B cell (primary cell): Measurements from ENCODE around the gene PYGL. TPM values are rescaled to one million over a fixed set of nuclear protein-coding genes. Genes with fewer than 3 reads are reported as not detected.

Experiments
- ATAC-seq: fragments of 200-7000 bp; cut with Tn5 transposase; one replicate; pipeline ENCODE4 v1.10.0; 2021; ENCODE audit warnings: low read depth, mild to moderate bottlenecking, moderate number of reproducible peaks, moderate library complexity
- CTCF ChIA-PET: fragments of 350-600 bp; sonication (Branson Sonifier 250); formaldehyde crosslinking; loops from one replicate; lab custom pipeline; 2021; ENCODE audit warnings: antibody characterized with exemption, inconsistent platforms; lab: Charles Lee
- POLR2A ChIA-PET: fragments of 350-600 bp; sonication (Branson Sonifier 250); formaldehyde crosslinking; loops from one replicate; lab custom pipeline; 2021; ENCODE audit warnings: antibody characterized with exemption; lab: Charles Lee
- DNase-seq: peaks from one replicate; pipeline ENCODE4 v3.0.0; 2013
- H2AFZ ChIP-seq: 2 replicates; pipeline ENCODE4 v1.6.1; 2012; ENCODE audit warnings: mild to moderate bottlenecking, low read depth, low read length; ENCODE audit not compliant: insufficient read depth, poor library complexity, severe bottlenecking
- H3K27ac ChIP-seq, 2 donors: 1 replicate in 1 of 2; 2 replicates in 1 of 2; pipeline ENCODE4 v1.5.1; 2012 to 2013; ENCODE audit warnings: low read length in 2 of 2, mild to moderate bottlenecking in 2 of 2, moderate library complexity in 1 of 2
- H3K27me3 ChIP-seq, 4 experiments: fragments of 200-600 bp in 1 of 4; sonication (generic) in 1 of 4; replicated peaks in 1 of 4; 1 replicate in 2 of 4; 2 replicates in 2 of 4; pipeline versions ENCODE4 v1.6.1 to v1.7.0; 2013 to 2016; ENCODE audit warnings: low read length in 3 of 4, mild to moderate bottlenecking in 2 of 4, mixed read lengths in 1 of 4, moderate library complexity in 1 of 4; ENCODE audit not compliant: insufficient read depth in 4 of 4, control insufficient read depth in 3 of 4; ENCODE audit errors: control extremely low read depth in 1 of 4
- H3K36me3 ChIP-seq, 2 experiments: replicated peaks in 1 of 2; 1 replicate in 1 of 2; 2 replicates in 1 of 2; pipeline versions ENCODE4 v1.6.1 to v1.7.1; 2013; ENCODE audit warnings: low read length in 1 of 2; ENCODE audit not compliant: insufficient read depth in 2 of 2, control insufficient read depth in 1 of 2; ENCODE audit errors: control extremely low read depth in 1 of 2, extremely low read depth in 1 of 2
- H3K4me1 ChIP-seq, 2 donors: fragments of 200-600 bp in 1 of 2; sonication (generic) in 1 of 2; 1 replicate in 1 of 2; 2 replicates in 1 of 2; pipeline versions ENCODE4 v1.5.1 to v1.6.1; 2013 to 2017; ENCODE audit warnings: low read length in 2 of 2; ENCODE audit not compliant: control insufficient read depth in 2 of 2, insufficient read depth in 2 of 2
- H3K4me2 ChIP-seq: replicated peaks from 2 replicates; pipeline ENCODE3; 2012; ENCODE audit warnings: mild to moderate bottlenecking, low read depth, low read length; ENCODE audit not compliant: poor library complexity, severe bottlenecking
- H3K4me3 ChIP-seq, 5 experiments: fragments of 200-600 bp in 1 of 5; sonication (generic) in 1 of 5; 1 replicate in 3 of 5; 2 replicates in 2 of 5; pipeline versions ENCODE4 v1.5.1 to v1.7.0; 2011 to 2016; ENCODE audit warnings: low read length in 4 of 5, mild to moderate bottlenecking in 4 of 5, low read depth in 2 of 5, control low read depth in 1 of 5, moderate library complexity in 1 of 5; ENCODE audit not compliant: insufficient read depth in 1 of 5; ENCODE audit errors: control extremely low read depth in 1 of 5, extremely low read depth in 1 of 5
- H3K79me2 ChIP-seq: fragments of 200-600 bp; sonication (generic); one replicate; pipeline ENCODE4 v1.6.0; 2016; ENCODE audit warnings: low read length; ENCODE audit not compliant: control insufficient read depth, insufficient read depth
- H3K9ac ChIP-seq: fragments of 200-600 bp; sonication (generic); 2 replicates; pipeline ENCODE4 v1.6.1; 2017; ENCODE audit warnings: mild to moderate bottlenecking, low read length, moderate library complexity
- H3K9me3 ChIP-seq, 3 donors: one replicate each; pipeline versions ENCODE4 v1.6.1 to v1.7.1; 2013; ENCODE audit warnings: low read length in 2 of 3; ENCODE audit not compliant: control insufficient read depth in 2 of 3, insufficient read depth in 1 of 3; ENCODE audit errors: control extremely low read depth in 1 of 3
- H4K20me1 ChIP-seq: 2 replicates; pipeline ENCODE4 v1.6.0; 2012; ENCODE audit warnings: mild to moderate bottlenecking, low read length; ENCODE audit not compliant: insufficient read depth, control insufficient read depth, poor library complexity, severe bottlenecking
- H3K27ac Mint-ChIP-seq: one replicate; pipeline ENCODE4 v1.8.0; 2021; ENCODE audit warnings: mixed read lengths
- H3K27me3 Mint-ChIP-seq: one replicate; pipeline ENCODE4 v1.8.0; 2021; ENCODE audit warnings: mixed read lengths
- H3K4me1 Mint-ChIP-seq: one replicate; pipeline ENCODE4 v1.8.0; 2021; ENCODE audit warnings: mixed read lengths
- H3K4me3 Mint-ChIP-seq: one replicate; pipeline ENCODE4 v1.8.0; 2021; ENCODE audit warnings: mixed read lengths
- H3K9me3 Mint-ChIP-seq: one replicate; pipeline ENCODE4 v1.8.0; 2022; ENCODE audit warnings: mixed read lengths; ENCODE audit not compliant: insufficient read depth
- CTCF ChIP-seq: fragments of 200-600 bp; IDR thresholded peaks from one replicate; pipeline ENCODE4 v1.8.0; 2022; ENCODE audit warnings: antibody characterized with exemption, mild to moderate bottlenecking
- EZH2 ChIP-seq: IDR thresholded peaks from 2 replicates; pipeline ENCODE4 v1.6.1; 2012; ENCODE audit warnings: borderline replicate concordance, low read depth, mild to moderate bottlenecking, moderate library complexity, low read length; ENCODE audit not compliant: insufficient read depth, poor library complexity, severe bottlenecking
- WGBS: methylation state at CpG from one replicate; pipeline ENCODE4 v1.1.5; 2013; ENCODE audit warnings: missing lambda C conversion rate; ENCODE audit not compliant: insufficient coverage; 5-methylcytosine and 5-hydroxymethylcytosine counted together
- intact Hi-C: fragments of 100-400 bp; cut with micrococcal nuclease; formaldehyde crosslinking; loops from one replicate; pipeline ENCODE4 v1.10.0; 2022
- polyA plus RNA-seq: library from polyadenylated mRNA; depleted of rRNA; stranded (reverse); fragments of >200 nt; gene quantifications from 2 replicates; pipeline ENCODE4 v1.2.3, GENCODE V29; 2012
- total RNA-seq, 2 donors: library from RNA; stranded (reverse); fragments of 120-200 nt in 1 of 2; gene quantifications; 1 replicate in 1 of 2; 2 replicates in 1 of 2; pipeline versions ENCODE4 v1.2.3 to v1.2.4, GENCODE V29; 2013 to 2022

Gene PYGL
- total and polyA plus RNA-seq, 2 donors (not counting 1 experiment from before 2014, with no cell fraction given), result 0.60 to 0.64 TPM

- no peak overlapping the region for H3K27ac Mint-ChIP-seq
- Histone ChIP-seq H3K36me3 (no peaks in the 10 kb centered on the region), H3K27me3 (peaks cover 0 to 2% (median 0%) of the 10 kb centered on the region in 4 experiments), H3K27ac (no peak overlapping the region), H3K4me2 (no peak overlapping the region), H2AFZ (no peak overlapping the region), H3K79me2 (no peaks in the 10 kb centered on the region), H3K4me3 (no peak overlapping the region), H3K9me3 (no peaks in the 10 kb centered on the region), H3K4me1 (no peaks in the 10 kb centered on the region), H4K20me1 (no peaks in the 10 kb centered on the region), H3K9ac (no peak overlapping the region)
- TF ChIP-seq EZH2 (no peak), CTCF (no peak)
- intact Hi-C loops, result no loop called here
- WGBS, result 88% methylated on average over 6 of the region's 6 CpGs
- H3K27me3 Mint-ChIP-seq, result no peaks in the 10 kb centered on the region
- H3K4me1 Mint-ChIP-seq, result no peaks in the 10 kb centered on the region
- ATAC-seq (no peak), DNase-seq (no peak)
- ChIA-PET POLR2A (no interaction called here), CTCF (interaction anchor here (0.5 kb wide), 1 partner anchor 798 kb away, joined by 3 read pairs; no protein-coding TSS in a partner anchor)
- H3K4me3 Mint-ChIP-seq, result no peak overlapping the region
- no peaks in the 10 kb centered on the region for H3K9me3 Mint-ChIP-seq
These were observed 26.8 kb downstream of the PYGL start for GRCh38 chr14:50917449-50917848.

- H3K4me3 ChIP-seq, result no peak overlapping the region
- H3K27ac ChIP-seq, result no peak overlapping the region
- ChIA-PET CTCF (no interaction called here), POLR2A (no interaction called here)
- H3K79me2 ChIP-seq, result no peaks in the 10 kb centered on the region
- no peaks in the 10 kb centered on the region for H3K9me3 ChIP-seq
- H3K4me1 ChIP-seq, result no peaks in the 10 kb centered on the region
- 100% methylated on average over 1 of the region's 5 CpGs for WGBS
- H3K36me3 ChIP-seq, result peaks cover 0 to 1% of the 10 kb centered on the region in 2 experiments
- ATAC-seq (no peak), DNase-seq (no peak)
- H3K4me3 Mint-ChIP-seq, result no peak overlapping the region
- no peaks in the 10 kb centered on the region for H3K4me1 Mint-ChIP-seq
- no peak overlapping the region for H3K27ac Mint-ChIP-seq
- H3K9me3 Mint-ChIP-seq, result no peaks in the 10 kb centered on the region
- no peaks in the 10 kb centered on the region for H3K27me3 ChIP-seq
- H3K4me2 ChIP-seq, result no peak overlapping the region
- peaks cover 22% of the 10 kb centered on the region for H3K27me3 Mint-ChIP-seq
- no peaks in the 10 kb centered on the region for H4K20me1 ChIP-seq
- intact Hi-C loops, result no loop called here
- H3K9ac ChIP-seq, result no peak overlapping the region
- TF ChIP-seq CTCF (no peak), EZH2 (no peak)
- no peak overlapping the region for H2AFZ ChIP-seq
These were observed 33.5 kb downstream of the PYGL start for GRCh38 chr14:50910495-50911420.
